Mesothelial cell of epicardium (in vitro differentiated cells): ENCODE results near the gene WARS2. TPM values are rescaled to one million over a fixed set of nuclear protein-coding genes. Genes with fewer than 3 reads are reported as not detected.

ENCODE experiments used
- DNase-seq, 2 experiments: peaks; one replicate each; pipeline ENCODE4 v3.0.0; 2021; ENCODE audit warnings: low spot score in 2 of 2; ENCODE audit not compliant: unreplicated experiment in 2 of 2
- H3K27ac Mint-ChIP-seq: 2 replicates; pipeline ENCODE4 v1.8.0; 2021; ENCODE audit warnings: mixed read lengths
- H3K27me3 Mint-ChIP-seq: 2 replicates; pipeline ENCODE4 v1.8.0; 2021; ENCODE audit warnings: low read depth, mixed read lengths
- H3K36me3 Mint-ChIP-seq: 2 replicates; pipeline ENCODE4 v1.8.0; 2021; ENCODE audit warnings: mixed read lengths
- H3K4me1 Mint-ChIP-seq: 2 replicates; pipeline ENCODE4 v1.8.0; 2021; ENCODE audit warnings: mixed read lengths
- H3K4me3 Mint-ChIP-seq: 2 replicates; pipeline ENCODE4 v1.8.0; 2021; ENCODE audit warnings: mild to moderate bottlenecking, moderate library complexity, mixed read lengths
- H3K9me3 Mint-ChIP-seq: 2 replicates; pipeline ENCODE4 v1.8.0; 2021; ENCODE audit warnings: mixed read lengths
- total RNA-seq: library from RNA; stranded (reverse); gene quantifications from 3 replicates; pipeline ENCODE4 v1.2.1, GENCODE V29; 2021
- TF ChIP-seq, protein P1 (sequence below): fragments of 200-600 bp; sonication (generic); IDR thresholded peaks from one replicate; pipeline ENCODE4 v1.5.0; 2021; ENCODE audit warnings: antibody characterized with exemption; ENCODE audit not compliant: unreplicated experiment

The WARS2 gene
- total RNA-seq, result 15.3 to 19.1 TPM (median 18.7 TPM) in 3 replicates

DNA sequence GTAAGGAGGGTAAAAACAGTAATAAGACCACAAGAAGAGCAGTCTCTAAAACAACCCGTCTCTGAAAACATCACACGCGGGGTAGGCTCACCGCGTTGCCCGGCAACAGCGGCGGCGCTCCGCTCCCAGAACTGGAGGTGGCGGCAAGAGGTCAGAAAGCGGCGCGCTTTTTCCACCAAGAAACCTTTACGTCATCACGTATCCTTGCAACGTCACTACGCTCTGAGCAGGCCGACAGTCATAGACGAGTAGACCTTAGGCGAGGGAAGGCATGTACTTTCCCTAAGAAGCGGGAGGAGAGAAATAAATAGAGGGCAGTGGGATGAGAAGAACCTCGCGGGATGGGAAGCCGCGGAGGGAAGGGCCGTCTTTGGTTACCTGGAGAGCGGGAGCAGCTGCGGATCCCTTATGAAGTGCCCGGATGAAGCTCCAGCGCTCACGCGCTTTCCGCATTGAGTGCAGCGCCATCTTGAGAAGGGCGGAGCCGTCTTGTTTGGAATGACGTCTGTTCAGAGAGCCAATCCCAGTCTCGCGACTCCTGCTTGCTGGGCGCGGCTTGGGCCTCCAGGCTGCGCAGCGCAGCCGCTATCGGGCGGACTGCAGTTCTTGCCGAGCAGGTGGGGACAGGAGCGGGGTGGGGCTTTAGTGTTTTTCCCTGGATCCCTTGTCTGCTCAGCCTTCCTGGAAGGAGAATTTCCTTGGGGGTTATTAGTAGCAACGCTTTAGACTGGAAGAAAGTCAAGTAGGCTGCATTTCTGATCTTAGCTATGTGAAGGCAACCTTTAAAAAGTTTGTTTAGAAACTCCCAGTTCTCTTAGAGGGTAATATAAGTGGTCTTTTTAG, at the start of gene WARS2:
TSS of gene WARS2 (minus strand) at position 477 of the 843 bp plus-strand sequence. CDS start at position 468, 9 bp downstream.
- no peak within 1 kb of the TSS for H3K4me3 Mint-ChIP-seq

DNA sequence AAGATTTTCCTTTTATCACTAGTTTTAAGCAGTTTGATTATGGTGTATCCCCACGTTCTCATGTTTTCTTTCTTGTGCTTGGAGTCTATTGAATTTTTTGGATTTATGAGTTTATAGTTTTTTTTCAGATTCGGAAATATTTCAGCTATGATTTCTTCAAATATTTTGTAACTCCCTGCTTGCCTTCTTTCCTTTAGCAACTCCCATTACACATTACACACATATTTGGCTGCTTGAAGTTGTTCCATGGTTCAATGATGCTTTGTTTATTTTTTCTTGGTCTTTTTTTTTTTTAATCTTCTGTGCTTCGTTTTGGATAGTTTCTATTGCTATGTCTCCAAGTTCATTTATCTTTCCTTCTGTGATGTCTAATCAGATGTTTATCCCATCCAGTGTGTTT, 48.5 kb upstream of the WARS2 start:
- TF ChIP-seq, protein P1, sequence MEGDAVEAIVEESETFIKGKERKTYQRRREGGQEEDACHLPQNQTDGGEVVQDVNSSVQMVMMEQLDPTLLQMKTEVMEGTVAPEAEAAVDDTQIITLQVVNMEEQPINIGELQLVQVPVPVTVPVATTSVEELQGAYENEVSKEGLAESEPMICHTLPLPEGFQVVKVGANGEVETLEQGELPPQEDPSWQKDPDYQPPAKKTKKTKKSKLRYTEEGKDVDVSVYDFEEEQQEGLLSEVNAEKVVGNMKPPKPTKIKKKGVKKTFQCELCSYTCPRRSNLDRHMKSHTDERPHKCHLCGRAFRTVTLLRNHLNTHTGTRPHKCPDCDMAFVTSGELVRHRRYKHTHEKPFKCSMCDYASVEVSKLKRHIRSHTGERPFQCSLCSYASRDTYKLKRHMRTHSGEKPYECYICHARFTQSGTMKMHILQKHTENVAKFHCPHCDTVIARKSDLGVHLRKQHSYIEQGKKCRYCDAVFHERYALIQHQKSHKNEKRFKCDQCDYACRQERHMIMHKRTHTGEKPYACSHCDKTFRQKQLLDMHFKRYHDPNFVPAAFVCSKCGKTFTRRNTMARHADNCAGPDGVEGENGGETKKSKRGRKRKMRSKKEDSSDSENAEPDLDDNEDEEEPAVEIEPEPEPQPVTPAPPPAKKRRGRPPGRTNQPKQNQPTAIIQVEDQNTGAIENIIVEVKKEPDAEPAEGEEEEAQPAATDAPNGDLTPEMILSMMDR, result no peak
- no peak overlapping the region for H3K4me3 Mint-ChIP-seq
- no peaks in the 10 kb centered on the region for H3K27me3 Mint-ChIP-seq
- DNase-seq, result no peak
- H3K27ac Mint-ChIP-seq, result no peak overlapping the region
- H3K4me1 Mint-ChIP-seq, result no peaks in the 10 kb centered on the region
- H3K36me3 Mint-ChIP-seq, result peaks cover 25% of the 10 kb centered on the region
- peaks cover 26% of the 10 kb centered on the region for H3K9me3 Mint-ChIP-seq

More for the DNA sequence above, at the start of gene WARS2:
- DNase-seq, result peak; percentile 85 to 91
- Mint-ChIP-seq H3K36me3 (peaks cover 4% of the 10 kb centered on the region), H3K9me3 (no peaks in the 10 kb centered on the region), H3K27me3 (no peaks in the 10 kb centered on the region), H3K4me1 (peaks cover 20% of the 10 kb centered on the region), H3K27ac (no peak within 1 kb of the TSS)
- TF ChIP-seq, protein P1, result no peak

DNA sequence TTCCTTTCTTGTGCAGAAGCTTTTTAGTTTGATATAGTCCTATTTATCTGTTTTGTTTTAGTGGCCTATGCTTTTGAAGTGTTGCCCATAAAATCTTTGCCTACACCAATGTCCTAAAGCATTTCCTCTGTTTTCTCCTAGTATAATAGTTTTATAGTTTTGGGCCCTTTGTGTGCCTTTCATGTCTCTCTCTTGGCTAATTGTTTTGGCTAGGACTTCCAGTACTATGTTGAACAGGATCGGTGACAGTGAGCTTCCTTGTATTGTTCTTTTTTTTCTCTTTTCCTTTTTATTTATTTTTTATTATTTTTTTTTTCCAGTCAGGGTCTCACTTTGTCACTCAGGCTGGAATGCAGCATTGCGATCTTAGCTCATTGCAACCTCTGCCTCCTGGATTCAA, 47.0 kb upstream of the WARS2 start:
- Mint-ChIP-seq H3K4me3 (no peak overlapping the region), H3K4me1 (no peaks in the 10 kb centered on the region), H3K27me3 (no peaks in the 10 kb centered on the region), H3K36me3 (peaks cover 25% of the 10 kb centered on the region), H3K27ac (no peak overlapping the region), H3K9me3 (peaks cover 26% of the 10 kb centered on the region)
- DNase-seq, result no peak
- TF ChIP-seq, protein P1, result no peak

DNA sequence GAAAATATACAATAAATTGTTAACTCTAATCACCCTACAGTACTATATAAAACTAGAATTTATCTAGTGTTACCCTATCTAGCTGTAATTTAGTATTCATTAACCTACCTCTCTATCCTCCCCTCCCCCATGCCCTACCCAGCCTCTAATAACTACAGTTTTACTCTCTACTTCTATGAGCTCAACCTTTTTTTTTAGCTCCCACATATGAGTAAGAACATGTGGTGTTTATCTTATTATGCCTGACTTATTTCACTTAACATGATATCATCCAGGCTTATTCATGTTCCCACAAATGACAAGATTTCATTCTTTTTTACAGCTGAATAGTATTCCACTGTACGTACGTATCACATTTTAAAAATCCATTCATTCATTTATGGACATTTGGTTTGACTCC, 46.0 kb upstream of the WARS2 start:
- Mint-ChIP-seq H3K27ac (no peak overlapping the region), H3K9me3 (peaks cover 26% of the 10 kb centered on the region), H3K27me3 (no peaks in the 10 kb centered on the region), H3K36me3 (peaks cover 25% of the 10 kb centered on the region), H3K4me3 (no peak overlapping the region), H3K4me1 (no peaks in the 10 kb centered on the region)
- no peak for DNase-seq
- TF ChIP-seq, protein P1, result no peak

DNA sequence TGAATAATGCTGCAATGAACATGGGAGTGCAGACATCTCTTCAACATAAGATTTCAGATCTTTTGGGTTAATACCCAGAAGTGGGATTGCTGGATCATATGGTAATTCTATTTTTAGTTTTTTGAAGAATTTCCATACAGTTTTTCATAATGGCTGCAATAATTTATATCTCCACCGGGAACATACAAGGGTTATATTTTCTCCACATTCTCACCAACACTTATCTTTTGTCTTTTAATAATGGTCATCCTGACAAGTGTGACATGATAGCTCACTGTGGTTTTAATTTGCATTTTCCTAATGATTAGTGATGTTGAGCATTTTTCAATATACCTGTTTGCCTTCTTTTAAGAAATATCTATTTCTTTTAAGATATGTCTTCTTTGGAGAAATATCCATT, 44.5 kb upstream of the WARS2 start:
- no peak overlapping the region for H3K27ac Mint-ChIP-seq
- TF ChIP-seq, protein P1, result peak; percentile 52

More for the DNA sequence above, 44.5 kb upstream of the WARS2 start:
- Mint-ChIP-seq H3K36me3 (peaks cover 31% of the 10 kb centered on the region), H3K4me1 (no peaks in the 10 kb centered on the region), H3K27me3 (no peaks in the 10 kb centered on the region), H3K9me3 (peaks cover 26% of the 10 kb centered on the region), H3K4me3 (no peak overlapping the region)
- DNase-seq, result no peak
